ENCODE data around the gene LPP. TPM values are rescaled to one million over a fixed set of nuclear protein-coding genes. Genes with fewer than 3 reads are reported as not detected.

Gene LPP
- total RNA-seq, 4 donors from 2014 or later: 141 to 248 (median 185) TPM

DNA sequence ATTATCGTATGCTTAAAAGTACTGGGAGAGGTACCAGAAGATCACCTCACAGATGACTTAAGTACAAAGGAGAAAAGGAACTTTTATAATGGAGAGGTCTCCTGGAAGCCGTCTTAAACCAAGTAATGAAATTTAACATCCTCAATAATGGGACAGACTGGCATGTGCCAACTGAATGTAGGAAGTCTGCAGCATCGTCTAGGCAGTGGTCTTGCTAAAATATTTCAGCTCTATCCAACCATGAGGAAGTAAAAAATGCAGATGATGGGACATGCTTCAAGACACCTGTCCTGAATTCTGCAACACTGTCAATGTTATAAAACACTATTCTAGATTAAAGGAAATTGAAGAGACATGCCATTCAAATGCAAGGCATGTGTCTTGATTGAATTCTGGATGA, 559.0 kb downstream of the LPP start:
- TF ChIP-seq, protein P1, sequence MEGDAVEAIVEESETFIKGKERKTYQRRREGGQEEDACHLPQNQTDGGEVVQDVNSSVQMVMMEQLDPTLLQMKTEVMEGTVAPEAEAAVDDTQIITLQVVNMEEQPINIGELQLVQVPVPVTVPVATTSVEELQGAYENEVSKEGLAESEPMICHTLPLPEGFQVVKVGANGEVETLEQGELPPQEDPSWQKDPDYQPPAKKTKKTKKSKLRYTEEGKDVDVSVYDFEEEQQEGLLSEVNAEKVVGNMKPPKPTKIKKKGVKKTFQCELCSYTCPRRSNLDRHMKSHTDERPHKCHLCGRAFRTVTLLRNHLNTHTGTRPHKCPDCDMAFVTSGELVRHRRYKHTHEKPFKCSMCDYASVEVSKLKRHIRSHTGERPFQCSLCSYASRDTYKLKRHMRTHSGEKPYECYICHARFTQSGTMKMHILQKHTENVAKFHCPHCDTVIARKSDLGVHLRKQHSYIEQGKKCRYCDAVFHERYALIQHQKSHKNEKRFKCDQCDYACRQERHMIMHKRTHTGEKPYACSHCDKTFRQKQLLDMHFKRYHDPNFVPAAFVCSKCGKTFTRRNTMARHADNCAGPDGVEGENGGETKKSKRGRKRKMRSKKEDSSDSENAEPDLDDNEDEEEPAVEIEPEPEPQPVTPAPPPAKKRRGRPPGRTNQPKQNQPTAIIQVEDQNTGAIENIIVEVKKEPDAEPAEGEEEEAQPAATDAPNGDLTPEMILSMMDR (IDR thresholded peaks at IDR 0.05; ENCODE audit: low read depth): no peak

DNA sequence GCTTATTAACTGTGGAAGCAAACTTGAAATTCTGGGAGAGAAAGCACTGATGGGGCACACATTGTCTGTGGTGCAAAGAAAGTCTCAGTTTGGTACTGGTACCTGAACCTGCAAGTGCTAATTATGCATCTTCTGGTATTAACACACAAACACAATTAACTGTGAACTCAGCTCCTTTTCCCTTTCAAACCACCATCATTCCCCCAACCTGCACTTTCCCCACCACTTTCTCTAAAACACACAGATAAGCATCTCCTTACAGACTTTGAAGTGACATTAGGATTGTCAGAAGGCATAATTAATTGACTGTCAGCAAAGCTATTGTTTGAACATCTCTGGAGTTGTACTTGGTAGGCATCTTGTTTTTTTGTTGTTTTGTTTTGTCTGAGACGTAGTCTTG, 565.6 kb downstream of the LPP start:
- TF ChIP-seq, protein P1 (IDR thresholded peaks at IDR 0.05; ENCODE audit: low read depth): no peak

GRCh38 chr3:188720215-188720614, 566.3 kb downstream of the LPP start:
- TF ChIP-seq, protein P1 (IDR thresholded peaks at IDR 0.05; ENCODE audit: low read depth): no peak

DNA sequence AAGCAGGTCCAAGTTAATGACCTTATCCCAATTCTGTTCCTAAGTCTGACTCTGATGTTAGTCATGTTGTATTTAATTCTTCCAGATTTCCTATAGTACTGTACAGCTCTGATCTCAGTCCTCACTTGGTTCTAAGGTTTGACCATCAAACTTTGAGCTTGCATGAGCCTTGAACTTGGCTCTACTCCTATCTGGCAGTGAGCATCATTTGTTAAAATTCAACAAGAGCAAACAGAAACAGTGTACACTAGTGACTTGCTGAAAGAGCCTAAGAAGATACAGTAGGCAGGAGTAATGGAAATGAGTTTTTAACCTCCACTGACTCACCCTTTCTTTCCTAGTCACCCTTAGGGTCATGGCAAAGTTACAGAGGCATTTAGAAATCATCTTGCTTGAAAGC, 566.7 kb downstream of the LPP start:
- TF ChIP-seq, protein P1 (IDR thresholded peaks at IDR 0.05; ENCODE audit: low read depth): no peak

DNA sequence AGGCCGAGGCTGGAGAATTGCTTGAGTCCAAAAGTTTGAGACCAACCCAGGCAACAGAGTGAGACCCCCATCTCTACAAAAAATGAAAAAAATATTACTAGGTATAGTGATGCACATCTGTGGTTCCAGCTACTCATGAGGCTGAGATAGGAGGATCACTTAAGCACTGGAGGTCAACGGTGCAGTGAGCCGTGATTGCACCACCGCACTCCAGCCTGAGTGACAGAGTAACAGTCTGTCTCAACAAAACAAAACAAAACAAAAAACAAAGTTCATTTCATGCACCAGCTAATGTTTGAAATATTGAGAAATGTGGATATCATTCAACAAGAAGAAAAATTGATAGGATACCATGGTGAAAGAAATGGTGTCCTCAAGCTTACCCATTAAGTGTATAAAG, 567.4 kb downstream of the LPP start:
- TF ChIP-seq, protein P1 (IDR thresholded peaks at IDR 0.05; ENCODE audit: low read depth): no peak

DNA sequence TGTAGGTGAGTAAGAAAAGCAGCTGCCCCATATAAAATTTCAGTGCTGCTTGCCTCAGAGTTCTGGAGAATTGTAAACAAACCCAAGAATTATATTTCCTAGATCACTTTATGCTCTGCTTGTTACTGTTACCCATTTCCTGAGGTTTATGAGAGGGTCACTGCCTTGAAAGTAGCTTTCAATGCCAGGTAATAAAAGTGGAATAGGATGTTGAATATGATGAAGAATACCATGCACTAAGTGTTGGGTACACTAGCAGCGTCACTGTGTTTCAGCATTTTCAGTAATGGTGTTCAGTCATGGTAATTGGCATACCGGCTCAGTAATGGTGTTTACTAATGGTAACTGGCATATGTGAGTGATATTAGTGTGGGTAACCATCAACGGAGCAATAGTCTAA, 568.0 kb downstream of the LPP start:
- TF ChIP-seq, protein P1 (IDR thresholded peaks at IDR 0.05; ENCODE audit: low read depth): no peak

- TF ChIP-seq, protein P1 (IDR thresholded peaks at IDR 0.05; ENCODE audit: low read depth): no peak
These were observed 569.0 kb downstream of the LPP start for GRCh38 chr3:188722963-188723362.
